ENCODE data around the gene IARS2. TPM values are rescaled to one million over a fixed set of nuclear protein-coding genes. Genes with fewer than 3 reads are reported as not detected.
"Not testable (repeated sequence)": the region's sequence is repeated elsewhere in the genome, so short reads cannot be mapped to it uniquely, and the experiment has no call there.

IARS2 gene
- total RNA-seq, 1 donor from 2014 or later, result 151 TPM

GRCh38 chr1:220164517-220164916 is 70.6 kb downstream of the IARS2 start:
- DNase-seq (ENCODE audit: low read depth), result no peak

DNA sequence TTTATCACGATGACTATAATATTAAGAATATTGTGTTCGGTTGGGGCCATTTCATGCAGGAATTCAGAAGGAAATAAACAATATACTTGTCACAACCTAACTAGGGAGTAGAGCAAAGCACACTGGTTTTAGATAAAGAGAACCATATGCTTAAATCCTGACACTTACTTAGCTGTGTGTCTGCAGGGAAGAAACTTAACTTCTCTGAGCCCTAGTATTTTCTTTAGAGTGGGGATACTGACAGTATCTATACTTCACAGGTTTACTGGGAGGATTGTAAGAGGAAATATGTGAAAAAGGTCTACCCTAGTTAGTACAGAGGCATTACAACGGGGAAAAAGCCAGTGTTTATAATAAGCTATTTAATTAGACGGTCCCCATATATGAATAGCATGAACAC is 72.9 kb downstream of the IARS2 start:
- no peak for DNase-seq (ENCODE audit: low read depth)

GRCh38 chr1:220169887-220170286 is 76.0 kb downstream of the IARS2 start:
- not testable (repeated sequence) for DNase-seq (ENCODE audit: low read depth)

GRCh38 chr1:220170836-220171526 is 77.0 kb downstream of the IARS2 start:
- DNase-seq (ENCODE audit: low read depth), result no peak

- no peak for DNase-seq (ENCODE audit: low read depth)
Measured at GRCh38 chr1:220176540-220176939, 82.6 kb downstream of the IARS2 start.

GRCh38 chr1:220182111-220182510 is 88.2 kb downstream of the IARS2 start:
- peak; percentile 4 for DNase-seq (ENCODE audit: low read depth)

DNA sequence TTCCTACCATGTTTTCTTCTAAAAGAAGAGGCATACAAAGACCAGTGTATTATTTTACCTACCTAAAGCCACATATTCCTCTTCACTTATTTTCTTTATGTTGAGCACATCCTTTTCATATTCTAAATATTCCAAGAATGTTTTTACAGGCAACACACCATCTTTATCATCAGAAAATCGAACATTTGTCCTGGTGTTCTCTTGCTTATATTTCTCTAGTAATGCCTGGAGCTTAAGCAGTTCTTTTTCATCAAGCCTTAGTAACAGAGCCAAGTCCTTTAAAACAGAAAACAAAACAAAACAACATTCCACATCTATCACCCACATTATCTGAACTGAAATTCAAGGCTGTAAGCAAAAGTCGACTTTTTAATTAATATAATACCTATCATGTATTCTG is 88.7 kb downstream of the IARS2 start:
- DNase-seq (ENCODE audit: low read depth), result no peak

DNA sequence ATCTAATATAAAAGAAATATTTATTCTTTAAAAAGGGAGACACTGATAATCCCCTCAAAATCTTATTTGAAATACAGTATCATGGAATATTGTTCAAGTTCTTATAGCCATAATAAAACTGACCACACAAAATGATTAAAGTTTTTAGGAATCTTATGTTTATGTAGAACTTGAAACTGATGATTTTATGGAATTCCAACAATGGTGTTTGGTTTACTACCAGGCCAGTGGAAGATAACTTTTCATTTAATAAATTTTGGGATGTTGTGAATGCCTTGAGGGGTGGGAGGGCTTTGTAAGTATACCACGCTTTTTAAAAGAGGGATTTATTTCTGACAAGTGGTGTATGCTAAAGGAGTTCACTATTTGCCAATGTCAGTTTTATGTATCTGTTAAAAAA is 90.6 kb downstream of the IARS2 start:
- no peak for DNase-seq (ENCODE audit: low read depth)

DNA sequence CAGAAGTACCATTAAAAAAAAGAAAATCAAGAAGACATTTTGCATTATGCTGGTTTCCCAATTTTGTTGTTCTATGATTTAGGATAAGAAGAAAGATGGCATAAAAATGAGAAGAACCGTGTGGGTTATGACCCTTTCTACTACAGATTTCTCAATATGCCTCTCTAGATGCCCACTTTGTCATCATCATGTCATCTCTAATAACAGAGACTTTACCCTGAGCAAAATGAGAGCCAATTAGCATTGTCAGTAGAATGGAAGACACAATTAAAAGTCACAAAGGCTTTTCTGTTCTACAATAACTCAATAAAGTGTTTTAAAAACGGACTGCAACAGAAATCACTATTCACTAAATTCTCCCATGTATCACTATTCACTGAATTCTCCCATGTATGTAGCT is 92.8 kb downstream of the IARS2 start:
- DNase-seq (ENCODE audit: low read depth), result no peak

GRCh38 chr1:220188538-220188937 is 94.6 kb downstream of the IARS2 start:
- no peak for DNase-seq (ENCODE audit: low read depth)

DNA sequence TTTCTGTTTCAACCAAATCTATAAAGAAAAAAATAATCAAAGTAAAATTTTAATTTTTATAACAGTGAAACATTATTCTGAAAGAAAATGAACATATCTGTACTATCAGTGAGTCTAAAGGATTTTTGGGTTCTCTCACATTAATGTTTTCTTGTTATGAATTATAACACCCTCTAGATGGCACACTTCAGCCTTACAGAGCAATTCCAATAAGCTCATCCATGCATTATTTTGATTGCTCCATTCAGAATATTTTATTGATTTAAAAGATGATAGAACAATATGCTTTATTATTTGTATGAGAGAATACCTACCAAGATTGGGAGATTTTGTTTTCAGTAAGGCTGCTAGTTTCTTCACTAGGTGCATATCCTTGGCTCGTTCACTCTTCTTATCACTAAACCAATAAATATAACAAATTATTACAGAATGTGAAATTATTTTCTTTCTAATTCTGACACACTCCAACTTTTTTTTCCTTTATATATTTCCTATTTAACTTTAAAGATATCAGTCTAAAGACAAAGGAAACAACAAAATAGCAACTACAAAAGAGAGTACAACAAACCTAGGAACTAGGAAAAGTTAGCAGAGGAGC is 95.9 kb downstream of the IARS2 start:
- DNase-seq (ENCODE audit: low read depth), result peak; percentile 47

- DNase-seq (ENCODE audit: low read depth), result no peak
Measured at GRCh38 chr1:220195701-220196100, 101.8 kb downstream of the IARS2 start.

Other genes starting within 250 kb of the IARS2 start
- gene SLC30A10, start 165.6 kb upstream of the IARS2 start, total RNA-seq, result 0.05 TPM in 1 of 2 replicates, not detected in the other
- gene EPRS1, start 47.6 kb upstream of the IARS2 start, total RNA-seq, result 155 and 167 TPM in 2 replicates
- 54.5 and 62.9 TPM in 2 replicates for gene BPNT1, start 4.3 kb upstream of the IARS2 start, total RNA-seq
- gene RAB3GAP2, start 178.3 kb downstream of the IARS2 start, total RNA-seq, result 41.8 and 47.0 TPM in 2 replicates